Peyer's patch (tissue), 4 donors: Measurements from ENCODE around the gene PSMB11.

Experiments
- CTCF ChIP-seq, 6 experiments: fragments of 450-650 bp in 4 of 6; fragments of 200-600 bp in 2 of 6; sonication (generic) in 1 of 6; IDR thresholded peaks; one replicate each; pipeline ENCODE4 v1.5.1; 2017 to 2019; ENCODE audit warnings: antibody characterized with exemption in 6 of 6, mild to moderate bottlenecking in 3 of 6, moderate library complexity in 1 of 6
- POLR2A ChIP-seq, 2 donors: fragments of 450-650 bp; IDR thresholded peaks; one replicate each; pipeline ENCODE4 v1.5.1; 2017; ENCODE audit warnings: antibody characterized with exemption in 2 of 2, mild to moderate bottlenecking in 2 of 2, moderate library complexity in 2 of 2

- no peak for TF ChIP-seq POLR2A (IDR thresholded peaks at IDR 0.05)
- no peak for TF ChIP-seq CTCF (IDR thresholded peaks at IDR 0.05)
Measured at GRCh38 chr14:22995889-22996625, 46.0 kb upstream of the PSMB11 start.
